SK-N-SH (cell line): ENCODE data around the gene ARHGEF3. TPM values are rescaled to one million over a fixed set of nuclear protein-coding genes. Genes with fewer than 3 reads are reported as not detected.

ENCODE experiments used
- CTCF ChIA-PET: fragments of 300-600, 350-600 bp; formaldehyde crosslinking; extraction: SDS; loops from one replicate; lab custom pipeline; 2021; lab: Yijun Ruan, JAX
- POLR2A ChIA-PET: fragments of 350-600 bp; sonication (Branson Sonifier 250); formaldehyde crosslinking; extraction: SDS; loops from one replicate; lab custom pipeline; 2020; ENCODE audit warnings: antibody characterized with exemption, inconsistent platforms; lab: Yijun Ruan, JAX
- DNase-seq: peaks from one replicate; pipeline ENCODE4 v3.0.0; 2012
- H2AFZ ChIP-seq: fragments of 200-600 bp; sonication (generic); 2 replicates; pipeline ENCODE4 v1.8.1; 2016; ENCODE audit warnings: antibody characterized with exemption, mild to moderate bottlenecking, low read depth
- H3F3A ChIP-seq: fragments of 200-600 bp; sonication (generic); replicated peaks from 2 replicates; pipeline ENCODE3; 2016; ENCODE audit warnings: antibody characterized with exemption, mild to moderate bottlenecking; ENCODE audit not compliant: insufficient read depth
- H3K27ac ChIP-seq, 2 experiments: fragments of 200-500 bp in 1 of 2; fragments of 200-600 bp in 1 of 2; sonication (Bioruptor generic) in 1 of 2; sonication (generic), shearing (Covaris generic) in 1 of 2; 2 replicates each; pipeline versions ENCODE4 v1.5.1 to v1.6.1; 2014 to 2016; ENCODE audit warnings: low read depth in 2 of 2, inconsistent platforms in 1 of 2, low read length in 1 of 2, mild to moderate bottlenecking in 1 of 2, mixed read lengths in 1 of 2
- H3K27me3 ChIP-seq: fragments of 200-600 bp; sonication (generic), shearing (Covaris generic); 2 replicates; pipeline ENCODE4 v1.6.1; 2016; ENCODE audit warnings: mixed run types; ENCODE audit not compliant: insufficient read depth
- H3K36me3 ChIP-seq, 2 experiments: fragments of 200-500 bp in 1 of 2; fragments of 200-600 bp in 1 of 2; sonication (Bioruptor generic) in 1 of 2; sonication (generic) in 1 of 2; replicated peaks in 1 of 2; 2 replicates each; pipeline versions ENCODE3 to v1.5.1; 2014 to 2016; ENCODE audit warnings: low read length in 1 of 2, mild to moderate bottlenecking in 1 of 2; ENCODE audit not compliant: insufficient read depth in 2 of 2, control insufficient read depth in 1 of 2
- H3K4me1 ChIP-seq, 2 experiments: fragments of 200-500 bp in 1 of 2; fragments of 200-600 bp in 1 of 2; sonication (Bioruptor generic) in 1 of 2; sonication (generic), shearing (Covaris generic) in 1 of 2; 2 replicates each; pipeline versions ENCODE4 v1.5.1 to v1.6.1; 2014 to 2016; ENCODE audit warnings: low read depth in 1 of 2, low read length in 1 of 2, mixed run types in 1 of 2; ENCODE audit not compliant: insufficient read depth in 2 of 2, control insufficient read depth in 1 of 2
- H3K4me2 ChIP-seq: fragments of 200-600 bp; sonication (generic), shearing (Covaris generic); 2 replicates; pipeline ENCODE4 v1.6.1; 2017; ENCODE audit warnings: mixed run types
- H3K4me3 ChIP-seq, 2 experiments: fragments of 200-500 bp in 1 of 2; fragments of 200-600 bp in 1 of 2; sonication (Bioruptor generic) in 1 of 2; sonication (generic), shearing (Covaris generic) in 1 of 2; 2 replicates each; pipeline versions ENCODE4 v1.5.1 to v1.8.1; 2014 to 2016; ENCODE audit warnings: low read depth in 2 of 2, inconsistent platforms in 1 of 2, low read length in 1 of 2, mild to moderate bottlenecking in 1 of 2, mixed read lengths in 1 of 2, moderate library complexity in 1 of 2
- H3K79me2 ChIP-seq: fragments of 200-600 bp; sonication (generic); 2 replicates; pipeline ENCODE4 v1.8.1; 2017; ENCODE audit warnings: mild to moderate bottlenecking; ENCODE audit not compliant: insufficient read depth
- H3K9ac ChIP-seq: fragments of 200-600 bp; sonication (generic); 2 replicates; pipeline ENCODE4 v1.6.1; 2017; ENCODE audit warnings: mixed run types
- H3K9me2 ChIP-seq: fragments of 200-600 bp; sonication (generic); 2 replicates; pipeline ENCODE4 v1.6.1; 2017; ENCODE audit warnings: mixed run types
- H3K9me3 ChIP-seq: fragments of 200-600 bp; sonication (generic); 2 replicates; pipeline ENCODE4 v1.6.1; 2017; ENCODE audit warnings: mixed run types, mild to moderate bottlenecking, moderate library complexity
- H4K20me1 ChIP-seq: fragments of 200-600 bp; sonication (generic); 2 replicates; pipeline ENCODE4 v1.6.1; 2017; ENCODE audit warnings: mild to moderate bottlenecking, mixed run types; ENCODE audit not compliant: insufficient read depth
- ELF1 ChIP-seq: IDR thresholded peaks from 2 replicates; pipeline ENCODE4 v1.4.0; 2012
- EP300 ChIP-seq, 2 experiments: IDR thresholded peaks; 2 replicates each; pipeline versions ENCODE4 v1.4.0 to v1.6.1; 2012; ENCODE audit warnings: borderline replicate concordance in 1 of 2, low read depth in 1 of 2, low read length in 1 of 2
- FOSL2 ChIP-seq: IDR thresholded peaks from 2 replicates; pipeline ENCODE4 v1.4.0; 2012; ENCODE audit warnings: low read depth, mild to moderate bottlenecking, moderate library complexity, borderline replicate concordance
- FOXJ3 ChIP-seq: sonication (generic); formaldehyde crosslinking; IDR thresholded peaks from 2 replicates; pipeline ENCODE4 v1.5.1; 2020; ENCODE audit warnings: mild to moderate bottlenecking, missing genetic modification reagents
- FOXM1 ChIP-seq: IDR thresholded peaks from 2 replicates; pipeline ENCODE4 v1.4.0; 2012; ENCODE audit warnings: low read depth, mild to moderate bottlenecking
- GATA2 ChIP-seq: sonication (generic); formaldehyde crosslinking; IDR thresholded peaks from 2 replicates; pipeline ENCODE4 v1.5.0; 2020; ENCODE audit warnings: mild to moderate bottlenecking, missing genetic modification reagents
- JUND ChIP-seq: IDR thresholded peaks from 2 replicates; pipeline ENCODE4 v1.4.0; 2012
- MEF2A ChIP-seq: IDR thresholded peaks from 2 replicates; pipeline ENCODE4 v1.4.0; 2012; ENCODE audit warnings: low read depth, borderline replicate concordance
- NFIC ChIP-seq: IDR thresholded peaks from 2 replicates; pipeline ENCODE4 v1.4.0; 2012; ENCODE audit warnings: borderline replicate concordance
- NRF1 ChIP-seq: IDR thresholded peaks from 2 replicates; pipeline ENCODE4 v1.6.1; 2012; ENCODE audit warnings: low read depth, mild to moderate bottlenecking, low read length
- POLR2AphosphoS5 ChIP-seq: IDR thresholded peaks from 2 replicates; pipeline ENCODE4 v1.6.1; 2012; ENCODE audit warnings: low read depth, low read length
- RAD21 ChIP-seq: IDR thresholded peaks from 2 replicates; pipeline ENCODE4 v1.6.1; 2012; ENCODE audit warnings: mild to moderate bottlenecking, low read length
- RFX5 ChIP-seq: IDR thresholded peaks from 2 replicates; pipeline ENCODE4 v1.6.1; 2012; ENCODE audit warnings: mild to moderate bottlenecking, improper control_type of control experiment, low read length
- RXRA ChIP-seq: IDR thresholded peaks from 2 replicates; pipeline ENCODE4 v1.4.0; 2012; ENCODE audit warnings: low read depth, mild to moderate bottlenecking, borderline replicate concordance
- SIN3A ChIP-seq: IDR thresholded peaks from 2 replicates; pipeline ENCODE4 v1.6.1; 2012; ENCODE audit warnings: low read depth, mild to moderate bottlenecking, low read length, moderate library complexity, borderline replicate concordance
- SMC3 ChIP-seq: IDR thresholded peaks from 2 replicates; pipeline ENCODE4 v1.6.1; 2012; ENCODE audit warnings: low read depth, low read length, improper control_type of control experiment
- TAF1 ChIP-seq: IDR thresholded peaks from 2 replicates; pipeline ENCODE4 v1.6.1; 2012; ENCODE audit warnings: low read depth, mild to moderate bottlenecking, low read length, moderate library complexity, borderline replicate concordance
- TCF12 ChIP-seq: IDR thresholded peaks from 2 replicates; pipeline ENCODE4 v1.4.0; 2012
- TEAD4 ChIP-seq: IDR thresholded peaks from 2 replicates; pipeline ENCODE4 v1.4.0; 2012; ENCODE audit warnings: mild to moderate bottlenecking, borderline replicate concordance; ENCODE audit not compliant: insufficient read depth
- YY1 ChIP-seq: IDR thresholded peaks from 2 replicates; pipeline ENCODE4 v1.4.0; 2012; ENCODE audit warnings: low read depth, mild to moderate bottlenecking
- WGBS: methylation state at CpG from one replicate; pipeline ENCODE4 v1.1.6; 2017; ENCODE audit warnings: low lambda C conversion rate; 5-methylcytosine and 5-hydroxymethylcytosine counted together
- polyA plus RNA-seq, 3 experiments: library from polyadenylated mRNA; depleted of rRNA; stranded (reverse); fragments of >200 nt; gene quantifications; 2 replicates each; pipeline ENCODE4 v1.2.3, GENCODE V29; 2012
- TF ChIP-seq, protein P1 (sequence below): fragments of 150-350 bp; IDR thresholded peaks from 2 replicates; pipeline ENCODE4 v1.6.1; 2016; ENCODE audit warnings: mild to moderate bottlenecking, low read depth, low read length

Gene ARHGEF3
- polyA plus RNA-seq, 1 of the 3 experiments (the other 2 are of a cell fraction): 5.9 TPM

DNA sequence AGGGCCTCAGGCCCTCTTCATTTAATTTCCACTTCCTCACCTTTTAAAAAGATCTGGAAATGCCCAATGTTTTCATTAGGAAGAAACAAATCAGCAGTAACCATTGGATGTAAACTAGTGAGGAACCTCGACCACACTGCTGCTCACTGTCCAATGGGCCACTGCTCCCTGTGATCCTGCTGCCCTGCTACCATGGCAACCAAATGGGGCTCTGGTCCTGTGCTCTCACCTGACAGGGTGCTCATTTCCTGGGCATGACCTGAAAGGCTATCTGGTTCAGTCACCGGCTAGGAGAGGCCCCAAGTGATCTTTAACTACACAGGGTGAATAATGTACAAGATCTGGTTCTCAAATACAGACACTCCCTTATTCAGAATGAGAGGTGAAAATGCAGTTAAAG is 54.6 kb downstream of the ARHGEF3 start:
- TF ChIP-seq FOXJ3 (CRISPR knock-in tag) (no peak), RFX5 (0 out of 2 replicates have a peak, but pooled peaks have one; percentile 29)
- TF ChIP-seq, all 33 proteins: peak for 1
- Histone ChIP-seq H3K4me3 (no peak overlapping the region), H3K27me3 (no peaks in the 10 kb centered on the region), H3K4me2 (no peak overlapping the region), H3K9ac (no peak overlapping the region), H3K4me1 (peaks cover 0 to 3% of the 10 kb centered on the region in 2 experiments; a peak in 2 of 4 replicates), H3K9me3 (no peaks in the 10 kb centered on the region), H3K36me3 (peaks cover 7 to 15% of the 10 kb centered on the region in 2 experiments), H2AFZ (no peak overlapping the region), H3K79me2 (no peaks in the 10 kb centered on the region), H3K27ac (no peak overlapping the region), H4K20me1 (no peaks in the 10 kb centered on the region), H3F3A (no peaks in the 10 kb centered on the region), H3K9me2 (no peaks in the 10 kb centered on the region)
- CTCF ChIA-PET: interaction anchor here (0.6 to 4.9 kb wide), 3 partner anchors 52 to 241 kb away, joined by 3 to 18 read pairs (median 5); partner anchors contain the start of gene ARHGEF3
- peak; percentile 49 for DNase-seq
- POLR2A ChIA-PET: interaction anchor here (0.6 kb wide), 1 partner anchor 62 kb away, joined by 5 read pairs; no protein-coding TSS in a partner anchor
- WGBS: 76% methylated on average over 2 of the region's 2 CpGs

DNA sequence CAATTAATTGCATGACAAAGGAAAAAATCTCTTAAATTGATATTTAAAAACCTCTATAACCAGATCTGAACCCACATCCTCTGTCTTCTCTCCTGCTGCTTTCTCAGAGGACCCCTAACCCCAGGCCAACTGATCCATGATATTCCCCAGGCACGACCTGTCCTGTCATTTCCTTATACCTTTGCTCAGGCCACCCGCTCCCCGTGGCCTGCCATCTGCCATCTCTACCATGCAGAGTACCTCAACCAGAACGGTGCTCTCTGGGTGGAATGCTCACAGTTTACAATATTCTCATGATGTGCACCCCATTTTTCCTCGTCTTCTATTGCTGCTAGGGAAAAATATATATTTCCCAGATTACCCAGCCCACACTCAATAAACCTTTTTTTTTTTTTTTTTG is 57.7 kb downstream of the ARHGEF3 start:
- WGBS: 92% methylated on average over 5 of the region's 5 CpGs
- TF ChIP-seq TAF1: no peak
- no peak for TF ChIP-seq FOXM1
- no peak for TF ChIP-seq SMC3
- TF ChIP-seq MEF2A: no peak
- no peak for TF ChIP-seq GATA2 (CRISPR knock-in tag)
- no peak for TF ChIP-seq JUND
- TF ChIP-seq, protein P1, sequence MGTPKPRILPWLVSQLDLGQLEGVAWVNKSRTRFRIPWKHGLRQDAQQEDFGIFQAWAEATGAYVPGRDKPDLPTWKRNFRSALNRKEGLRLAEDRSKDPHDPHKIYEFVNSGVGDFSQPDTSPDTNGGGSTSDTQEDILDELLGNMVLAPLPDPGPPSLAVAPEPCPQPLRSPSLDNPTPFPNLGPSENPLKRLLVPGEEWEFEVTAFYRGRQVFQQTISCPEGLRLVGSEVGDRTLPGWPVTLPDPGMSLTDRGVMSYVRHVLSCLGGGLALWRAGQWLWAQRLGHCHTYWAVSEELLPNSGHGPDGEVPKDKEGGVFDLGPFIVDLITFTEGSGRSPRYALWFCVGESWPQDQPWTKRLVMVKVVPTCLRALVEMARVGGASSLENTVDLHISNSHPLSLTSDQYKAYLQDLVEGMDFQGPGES: no peak
- no peak for TF ChIP-seq POLR2AphosphoS5
- no peak for TF ChIP-seq TEAD4
- TF ChIP-seq SIN3A: no peak
- no peak for TF ChIP-seq YY1
- no peak for TF ChIP-seq RAD21
- no peak for TF ChIP-seq EP300 (IDR thresholded peaks at IDR 0.05; ENCODE audit: borderline replicate concordance in 1 of 2, low read depth in 1 of 2, low read length in 1 of 2)
- TF ChIP-seq RFX5: no peak
- no peak for TF ChIP-seq FOSL2
- TF ChIP-seq RXRA: no peak
- TF ChIP-seq ELF1: no peak
- no peak for TF ChIP-seq NFIC
- TF ChIP-seq TCF12: no peak
- no peak for TF ChIP-seq NRF1
- Histone ChIP-seq H3K27ac (no peak overlapping the region), H3K9me2 (no peaks in the 10 kb centered on the region), H4K20me1 (no peaks in the 10 kb centered on the region), H3K9me3 (no peaks in the 10 kb centered on the region), H2AFZ (no peak overlapping the region), H3F3A (peaks cover 3% of the 10 kb centered on the region), H3K27me3 (no peaks in the 10 kb centered on the region), H3K4me1 (peaks cover 0 to 3% of the 10 kb centered on the region in 2 experiments; a peak in 1 of 4 replicates), H3K4me2 (no peak overlapping the region), H3K79me2 (no peaks in the 10 kb centered on the region), H3K9ac (no peak overlapping the region), H3K4me3 (no peak overlapping the region), H3K36me3 (peaks cover 2 to 4% of the 10 kb centered on the region in 2 experiments)
- no peak for DNase-seq
- POLR2A ChIA-PET: no interaction called here
- CTCF ChIA-PET: interaction anchor here (1.9 kb wide), 1 partner anchor 56 kb away, joined by 4 read pairs; no protein-coding TSS in a partner anchor
